ENCODE data around the gene PTCH2. TPM values are rescaled to one million over a fixed set of nuclear protein-coding genes. Genes with fewer than 3 reads are reported as not detected.

Gene PTCH2
- total and polyA plus RNA-seq, 2 of the 13 experiments (the other 11 are each of a cell fraction or from before 2014, with no cell fraction given) = 0.60 to 1.5 TPM

DNA sequence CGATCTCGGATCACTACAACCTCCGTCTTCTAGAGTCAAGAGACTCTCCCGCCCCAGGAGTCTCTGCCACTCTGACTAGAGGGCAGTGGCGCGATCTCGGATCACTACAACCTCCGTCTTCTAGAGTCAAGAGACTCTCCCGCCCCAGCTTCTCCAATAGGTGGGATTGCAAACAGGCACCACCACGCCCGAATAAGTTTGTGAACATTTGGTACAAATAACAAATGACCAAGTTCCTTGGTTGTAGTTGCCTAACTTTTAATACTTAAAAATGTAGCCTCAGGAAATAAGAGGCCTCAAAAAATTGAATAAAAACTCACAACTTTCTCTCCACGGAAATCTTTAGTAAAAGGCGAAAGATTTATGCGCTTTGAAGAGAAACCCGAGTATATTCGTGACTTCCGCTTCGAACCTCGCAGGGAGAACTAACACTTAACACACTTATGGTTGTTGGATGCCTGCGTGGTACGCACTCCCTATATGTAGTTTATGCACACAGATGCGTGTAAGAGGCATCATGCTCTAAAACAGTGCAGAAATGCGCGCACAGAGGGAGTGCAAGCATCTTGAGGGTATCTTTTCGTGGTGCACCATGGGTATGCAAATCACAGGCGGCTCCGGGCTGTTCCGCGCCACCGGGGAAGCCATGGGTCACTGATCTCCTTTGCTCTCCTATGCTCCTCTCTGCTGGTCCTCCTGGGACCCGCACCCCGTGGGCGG is 23.3 kb downstream of the PTCH2 start (continued):
- TF ChIP-seq, protein P1, sequence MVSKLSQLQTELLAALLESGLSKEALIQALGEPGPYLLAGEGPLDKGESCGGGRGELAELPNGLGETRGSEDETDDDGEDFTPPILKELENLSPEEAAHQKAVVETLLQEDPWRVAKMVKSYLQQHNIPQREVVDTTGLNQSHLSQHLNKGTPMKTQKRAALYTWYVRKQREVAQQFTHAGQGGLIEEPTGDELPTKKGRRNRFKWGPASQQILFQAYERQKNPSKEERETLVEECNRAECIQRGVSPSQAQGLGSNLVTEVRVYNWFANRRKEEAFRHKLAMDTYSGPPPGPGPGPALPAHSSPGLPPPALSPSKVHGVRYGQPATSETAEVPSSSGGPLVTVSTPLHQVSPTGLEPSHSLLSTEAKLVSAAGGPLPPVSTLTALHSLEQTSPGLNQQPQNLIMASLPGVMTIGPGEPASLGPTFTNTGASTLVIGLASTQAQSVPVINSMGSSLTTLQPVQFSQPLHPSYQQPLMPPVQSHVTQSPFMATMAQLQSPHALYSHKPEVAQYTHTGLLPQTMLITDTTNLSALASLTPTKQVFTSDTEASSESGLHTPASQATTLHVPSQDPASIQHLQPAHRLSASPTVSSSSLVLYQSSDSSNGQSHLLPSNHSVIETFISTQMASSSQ (IDR thresholded peaks at IDR 0.05; ENCODE audit: low read depth) = peak; percentile 25; the same call in 1 of the 2 replicates
- TF ChIP-seq, protein P1 (CRISPR knock-in tag; IDR thresholded peaks at IDR 0.05; ENCODE audit: borderline replicate concordance) = peak; percentile 79; the same call in 1 of the 2 replicates
- TF ChIP-seq, protein P2, sequence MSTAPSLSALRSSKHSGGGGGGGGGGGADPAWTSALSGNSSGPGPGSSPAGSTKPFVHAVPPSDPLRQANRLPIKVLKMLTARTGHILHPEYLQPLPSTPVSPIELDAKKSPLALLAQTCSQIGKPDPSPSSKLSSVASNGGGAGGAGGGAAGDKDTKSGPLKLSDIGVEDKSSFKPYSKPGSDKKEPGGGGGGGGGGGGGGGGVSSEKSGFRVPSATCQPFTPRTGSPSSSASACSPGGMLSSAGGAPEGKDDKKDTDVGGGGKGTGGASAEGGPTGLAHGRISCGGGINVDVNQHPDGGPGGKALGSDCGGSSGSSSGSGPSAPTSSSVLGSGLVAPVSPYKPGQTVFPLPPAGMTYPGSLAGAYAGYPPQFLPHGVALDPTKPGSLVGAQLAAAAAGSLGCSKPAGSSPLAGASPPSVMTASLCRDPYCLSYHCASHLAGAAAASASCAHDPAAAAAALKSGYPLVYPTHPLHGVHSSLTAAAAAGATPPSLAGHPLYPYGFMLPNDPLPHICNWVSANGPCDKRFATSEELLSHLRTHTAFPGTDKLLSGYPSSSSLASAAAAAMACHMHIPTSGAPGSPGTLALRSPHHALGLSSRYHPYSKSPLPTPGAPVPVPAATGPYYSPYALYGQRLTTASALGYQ (CRISPR knock-in tag; IDR thresholded peaks at IDR 0.05) = peak; percentile 69; the same call in 1 of the 2 replicates
- peak; percentile 18; the same call in 1 of the 2 replicates for TF ChIP-seq NKX3-1 (CRISPR knock-in tag; IDR thresholded peaks at IDR 0.05)
- TF ChIP-seq HOXA7 (CRISPR knock-in tag; IDR thresholded peaks at IDR 0.05) = 0 out of 2 replicates have a peak, but pooled peaks have one; percentile 85
- peak; percentile 60; the same call in 1 of the 2 replicates for TF ChIP-seq ZNF780A (CRISPR knock-in tag; IDR thresholded peaks at IDR 0.05)
- TF ChIP-seq, protein P3, sequence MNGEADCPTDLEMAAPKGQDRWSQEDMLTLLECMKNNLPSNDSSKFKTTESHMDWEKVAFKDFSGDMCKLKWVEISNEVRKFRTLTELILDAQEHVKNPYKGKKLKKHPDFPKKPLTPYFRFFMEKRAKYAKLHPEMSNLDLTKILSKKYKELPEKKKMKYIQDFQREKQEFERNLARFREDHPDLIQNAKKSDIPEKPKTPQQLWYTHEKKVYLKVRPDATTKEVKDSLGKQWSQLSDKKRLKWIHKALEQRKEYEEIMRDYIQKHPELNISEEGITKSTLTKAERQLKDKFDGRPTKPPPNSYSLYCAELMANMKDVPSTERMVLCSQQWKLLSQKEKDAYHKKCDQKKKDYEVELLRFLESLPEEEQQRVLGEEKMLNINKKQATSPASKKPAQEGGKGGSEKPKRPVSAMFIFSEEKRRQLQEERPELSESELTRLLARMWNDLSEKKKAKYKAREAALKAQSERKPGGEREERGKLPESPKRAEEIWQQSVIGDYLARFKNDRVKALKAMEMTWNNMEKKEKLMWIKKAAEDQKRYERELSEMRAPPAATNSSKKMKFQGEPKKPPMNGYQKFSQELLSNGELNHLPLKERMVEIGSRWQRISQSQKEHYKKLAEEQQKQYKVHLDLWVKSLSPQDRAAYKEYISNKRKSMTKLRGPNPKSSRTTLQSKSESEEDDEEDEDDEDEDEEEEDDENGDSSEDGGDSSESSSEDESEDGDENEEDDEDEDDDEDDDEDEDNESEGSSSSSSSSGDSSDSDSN (CRISPR knock-in tag; IDR thresholded peaks at IDR 0.05) = peak; percentile 5; the same call in 1 of the 2 replicates
- TF ChIP-seq SMYD3 (CRISPR knock-in tag; IDR thresholded peaks at IDR 0.05) = no peak
- no peak for TF ChIP-seq MAFF (IDR thresholded peaks at IDR 0.05; ENCODE audit: low read depth, low read length)
- peak; percentile 38; the same call in 1 of the 2 replicates for TF ChIP-seq ZSCAN21 (CRISPR knock-in tag; IDR thresholded peaks at IDR 0.05; ENCODE audit: borderline replicate concordance)
- no peak for TF ChIP-seq ZNF430 (CRISPR knock-in tag; IDR thresholded peaks at IDR 0.05)
- peak; percentile 49; the same call in 1 of the 2 replicates for TF ChIP-seq RCOR2 (CRISPR knock-in tag; IDR thresholded peaks at IDR 0.05)
- no peak for TF ChIP-seq ZNF644 (CRISPR knock-in tag; IDR thresholded peaks at IDR 0.05; ENCODE audit: low read depth)
- TF ChIP-seq ARNT2 (CRISPR knock-in tag; IDR thresholded peaks at IDR 0.05; ENCODE audit: low read depth) = peak; percentile 42; the same call in 1 of the 2 replicates
- peak; percentile 81 for TF ChIP-seq ZNF589 (CRISPR knock-in tag; conservative IDR thresholded peaks at IDR 0.05)
- TF ChIP-seq NR2F1 (CRISPR knock-in tag; IDR thresholded peaks at IDR 0.05) = peak in 1 of 2 experiments; percentile 46; a peak in 1 of 4 replicates
- TF ChIP-seq ZNF747 (CRISPR knock-in tag; IDR thresholded peaks at IDR 0.05; ENCODE audit: borderline replicate concordance) = peak; percentile 24; the same call in 1 of the 2 replicates
- no peak; the same call in 1 of the 2 replicates for TF ChIP-seq FOXO1 (CRISPR knock-in tag; IDR thresholded peaks at IDR 0.05)
- TF ChIP-seq, protein P4, sequence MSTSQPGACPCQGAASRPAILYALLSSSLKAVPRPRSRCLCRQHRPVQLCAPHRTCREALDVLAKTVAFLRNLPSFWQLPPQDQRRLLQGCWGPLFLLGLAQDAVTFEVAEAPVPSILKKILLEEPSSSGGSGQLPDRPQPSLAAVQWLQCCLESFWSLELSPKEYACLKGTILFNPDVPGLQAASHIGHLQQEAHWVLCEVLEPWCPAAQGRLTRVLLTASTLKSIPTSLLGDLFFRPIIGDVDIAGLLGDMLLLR (CRISPR knock-in tag; IDR thresholded peaks at IDR 0.05) = 0 out of 2 replicates have a peak, but pooled peaks have one; percentile 55
- TF ChIP-seq KDM2A (CRISPR knock-in tag; IDR thresholded peaks at IDR 0.05; ENCODE audit: borderline replicate concordance, low read depth) = peak; percentile 70

All from HepG2 (cell line).